Subcutaneous adipose tissue (tissue), 4 donors: ENCODE measurements around the gene TMEM170B. TPM values are rescaled to one million over a fixed set of nuclear protein-coding genes. Genes with fewer than 3 reads are reported as not detected.

Experiments
- total RNA-seq, 4 donors: library from RNA; depleted of rRNA; stranded (reverse); fragments of >200 nt; gene quantifications; one replicate each; pipeline ENCODE4 v1.1.0, GENCODE V29; 2016
- TF ChIP-seq, protein P1 (sequence below): fragments of 450-650 bp; IDR thresholded peaks from one replicate; pipeline ENCODE4 v1.5.1; 2016; ENCODE audit warnings: low read depth, mild to moderate bottlenecking, control low read depth, antibody characterized with exemption, moderate library complexity

Gene TMEM170B
- 10 to 100 TPM; 19.2 to 24.0 (median 23.1) TPM for total RNA-seq

- TF ChIP-seq, protein P1, sequence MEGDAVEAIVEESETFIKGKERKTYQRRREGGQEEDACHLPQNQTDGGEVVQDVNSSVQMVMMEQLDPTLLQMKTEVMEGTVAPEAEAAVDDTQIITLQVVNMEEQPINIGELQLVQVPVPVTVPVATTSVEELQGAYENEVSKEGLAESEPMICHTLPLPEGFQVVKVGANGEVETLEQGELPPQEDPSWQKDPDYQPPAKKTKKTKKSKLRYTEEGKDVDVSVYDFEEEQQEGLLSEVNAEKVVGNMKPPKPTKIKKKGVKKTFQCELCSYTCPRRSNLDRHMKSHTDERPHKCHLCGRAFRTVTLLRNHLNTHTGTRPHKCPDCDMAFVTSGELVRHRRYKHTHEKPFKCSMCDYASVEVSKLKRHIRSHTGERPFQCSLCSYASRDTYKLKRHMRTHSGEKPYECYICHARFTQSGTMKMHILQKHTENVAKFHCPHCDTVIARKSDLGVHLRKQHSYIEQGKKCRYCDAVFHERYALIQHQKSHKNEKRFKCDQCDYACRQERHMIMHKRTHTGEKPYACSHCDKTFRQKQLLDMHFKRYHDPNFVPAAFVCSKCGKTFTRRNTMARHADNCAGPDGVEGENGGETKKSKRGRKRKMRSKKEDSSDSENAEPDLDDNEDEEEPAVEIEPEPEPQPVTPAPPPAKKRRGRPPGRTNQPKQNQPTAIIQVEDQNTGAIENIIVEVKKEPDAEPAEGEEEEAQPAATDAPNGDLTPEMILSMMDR: no peak
Measured at GRCh38 chr6:11537229-11538051, at the start of gene TMEM170B. Gene TMEM170B (plus strand): TSS chr6:11537749. CDS start chr6:11538278, 529 bp downstream.

DNA sequence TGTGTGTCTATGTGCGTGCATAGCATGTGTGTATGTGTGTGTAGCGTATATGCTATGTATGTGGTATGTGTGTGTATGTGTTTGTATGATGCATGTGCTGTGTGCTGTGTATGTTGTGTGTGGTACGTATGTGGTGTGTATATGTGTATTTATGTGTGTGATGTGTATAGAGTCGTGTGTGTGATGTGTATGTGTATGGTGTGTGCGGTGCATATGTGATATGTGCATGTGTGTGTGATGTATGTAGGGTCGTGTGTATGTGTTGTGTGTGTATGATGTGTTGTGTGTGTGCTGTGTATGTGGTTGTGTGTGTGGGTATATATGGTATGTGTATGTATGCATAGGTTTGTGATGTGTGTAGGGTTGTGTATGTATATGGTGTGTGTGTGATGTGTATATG lies 46.6 kb upstream of the TMEM170B start:
- TF ChIP-seq, protein P1: no peak

GRCh38 chr6:11491596-11492463 lies 45.7 kb upstream of the TMEM170B start:
- TF ChIP-seq, protein P1: no peak

GRCh38 chr6:11492464-11493290 lies 44.9 kb upstream of the TMEM170B start:
- TF ChIP-seq, protein P1: no peak

GRCh38 chr6:11493974-11494373 lies 43.6 kb upstream of the TMEM170B start:
- TF ChIP-seq, protein P1: no peak

DNA sequence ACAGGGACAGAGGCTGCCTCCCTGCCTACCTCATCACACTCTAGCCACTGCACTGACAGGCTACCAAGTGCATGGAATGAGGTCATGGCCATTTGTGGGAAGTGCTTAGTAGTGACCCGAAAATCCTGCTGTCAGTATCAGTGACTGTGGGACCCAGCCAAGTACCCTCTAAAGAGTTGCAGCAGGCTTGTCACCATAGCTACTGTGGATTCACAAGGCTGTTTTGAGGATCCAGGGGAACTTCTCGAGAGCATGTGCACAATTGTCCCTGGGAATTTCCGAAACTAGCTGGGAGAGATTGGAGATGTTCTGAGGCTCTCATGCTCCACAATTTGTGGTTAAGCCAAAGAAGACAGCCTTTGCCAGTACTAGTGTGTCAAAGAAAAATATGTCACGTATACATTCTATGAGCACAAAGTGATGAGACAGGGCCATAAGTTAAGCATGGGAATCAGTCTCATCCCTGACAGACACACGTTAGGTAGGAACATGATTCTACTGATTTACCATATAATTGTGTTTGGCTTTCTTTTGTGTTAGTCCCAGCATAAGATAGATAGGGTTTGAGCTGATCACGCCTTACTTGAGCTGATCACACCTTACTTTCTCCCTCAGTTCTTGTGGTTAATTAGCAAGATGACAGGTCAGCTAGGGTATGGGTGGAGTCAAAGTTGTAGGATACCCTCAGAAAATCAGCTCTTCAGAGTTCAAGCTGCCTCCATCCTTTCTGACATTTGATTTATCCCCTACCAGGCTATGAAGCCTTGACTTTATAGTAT lies 42.6 kb upstream of the TMEM170B start:
- TF ChIP-seq, protein P1: no peak
